ENCODE data around the gene WDR6.
A peak's percentile ranks its signal among the peaks of the same experiment; 100 is the strongest.
"Not testable (repeated sequence)": the region's sequence is repeated elsewhere in the genome, so short reads cannot be mapped to it uniquely, and the experiment has no call there.

Gene WDR6

DNA sequence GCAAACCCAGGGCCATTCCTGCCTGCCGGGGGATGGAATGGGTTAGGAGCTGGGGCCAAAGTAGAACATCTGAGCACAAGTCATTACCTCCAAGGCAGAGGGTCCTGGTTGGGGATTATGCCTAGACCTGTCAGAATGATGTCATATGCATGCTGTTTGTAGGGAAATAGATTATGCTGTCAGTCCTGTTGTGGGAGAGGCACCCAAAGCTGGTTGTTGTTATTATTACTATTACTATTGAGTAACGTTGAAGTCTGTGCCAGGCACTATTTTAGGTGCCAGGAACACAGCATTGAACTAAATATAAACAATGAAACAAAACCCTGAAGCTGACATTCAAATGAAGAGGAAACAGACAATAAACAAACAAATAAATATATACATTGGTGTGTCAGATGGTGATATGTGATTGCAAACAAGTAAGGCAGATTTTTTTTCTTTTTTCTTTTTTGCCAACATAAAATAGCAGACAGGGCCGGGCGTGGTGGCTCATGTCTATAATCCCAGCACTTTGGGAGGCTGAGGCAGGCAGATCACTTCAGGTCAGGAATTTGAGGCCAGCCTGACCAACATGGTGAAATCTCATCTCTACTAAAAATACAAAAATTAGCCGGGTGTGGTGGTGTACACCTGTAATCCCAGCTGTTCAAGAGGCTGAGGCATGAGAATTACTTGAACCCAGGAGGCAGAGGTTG lies 15.2 kb upstream of the WDR6 start:
- DNase-seq (ENCODE audit: low spot score): no peak

DNA sequence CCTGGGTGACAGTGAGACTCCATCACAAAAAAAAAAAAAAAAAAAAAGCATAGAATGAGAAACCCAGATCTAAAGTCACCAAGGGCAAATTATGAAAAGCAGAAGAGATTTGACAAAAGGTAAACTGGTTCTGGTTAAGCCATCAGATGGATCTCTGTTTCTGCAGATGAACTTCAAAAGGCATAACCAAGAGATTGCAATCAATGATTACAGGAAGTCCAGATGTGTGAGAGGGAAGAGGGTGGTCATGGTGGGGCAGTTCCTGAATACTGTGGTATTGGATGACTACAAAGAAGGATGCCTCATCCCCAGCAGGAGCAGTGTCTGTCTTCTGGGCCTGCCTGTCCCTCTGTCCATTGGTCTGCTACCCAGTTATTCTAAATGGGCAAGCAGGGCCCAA lies 13.4 kb upstream of the WDR6 start:
- no peak for DNase-seq (ENCODE audit: low spot score)

DNA sequence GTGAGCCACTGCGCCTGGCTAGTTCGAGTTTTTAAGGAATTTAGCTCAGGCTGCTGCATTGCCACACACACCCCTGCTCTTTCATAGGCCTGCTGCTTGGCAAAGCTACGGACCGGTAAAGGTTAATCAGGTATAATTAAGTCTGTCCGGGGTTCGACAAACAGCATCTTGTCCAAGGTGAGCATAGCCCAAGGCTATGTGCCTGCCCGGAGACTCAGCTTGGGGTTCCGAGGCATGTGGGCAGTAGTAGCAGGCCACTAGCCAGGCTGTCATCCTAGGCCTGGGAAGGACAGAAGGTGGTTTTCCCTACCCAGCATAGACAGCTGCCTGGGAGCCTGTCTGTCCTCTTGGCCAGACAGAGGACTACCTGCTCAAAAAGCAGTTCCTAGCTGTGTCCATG lies 10.6 kb upstream of the WDR6 start:
- DNase-seq (ENCODE audit: low spot score): no peak

DNA sequence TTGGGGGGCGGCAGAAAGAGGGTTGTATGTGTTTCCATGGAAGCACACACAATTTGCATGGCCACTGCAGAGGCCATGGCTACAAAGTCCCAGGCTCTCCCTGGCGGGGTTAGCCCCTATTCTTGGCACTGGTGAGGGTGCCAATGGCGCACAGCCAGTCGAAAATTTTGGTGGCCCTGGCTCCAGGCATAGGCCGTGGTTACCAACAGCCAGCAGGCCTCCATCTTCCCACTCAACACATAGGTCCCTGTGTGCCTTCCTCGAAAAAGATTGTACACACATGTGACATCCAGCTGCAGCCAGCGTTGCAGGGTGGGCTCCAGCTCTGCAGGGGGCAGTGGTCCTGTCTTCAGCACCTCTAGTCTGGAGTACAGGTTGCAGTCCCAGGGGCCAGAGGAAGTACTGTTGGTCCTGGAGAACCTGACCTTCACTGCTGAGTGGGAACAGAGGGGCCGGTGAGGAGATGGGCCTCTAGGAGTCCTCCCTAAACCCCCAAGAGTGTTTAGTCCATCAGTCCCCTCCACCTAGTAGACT lies 10.0 kb upstream of the WDR6 start:
- DNase-seq (ENCODE audit: low spot score): no peak

DNA sequence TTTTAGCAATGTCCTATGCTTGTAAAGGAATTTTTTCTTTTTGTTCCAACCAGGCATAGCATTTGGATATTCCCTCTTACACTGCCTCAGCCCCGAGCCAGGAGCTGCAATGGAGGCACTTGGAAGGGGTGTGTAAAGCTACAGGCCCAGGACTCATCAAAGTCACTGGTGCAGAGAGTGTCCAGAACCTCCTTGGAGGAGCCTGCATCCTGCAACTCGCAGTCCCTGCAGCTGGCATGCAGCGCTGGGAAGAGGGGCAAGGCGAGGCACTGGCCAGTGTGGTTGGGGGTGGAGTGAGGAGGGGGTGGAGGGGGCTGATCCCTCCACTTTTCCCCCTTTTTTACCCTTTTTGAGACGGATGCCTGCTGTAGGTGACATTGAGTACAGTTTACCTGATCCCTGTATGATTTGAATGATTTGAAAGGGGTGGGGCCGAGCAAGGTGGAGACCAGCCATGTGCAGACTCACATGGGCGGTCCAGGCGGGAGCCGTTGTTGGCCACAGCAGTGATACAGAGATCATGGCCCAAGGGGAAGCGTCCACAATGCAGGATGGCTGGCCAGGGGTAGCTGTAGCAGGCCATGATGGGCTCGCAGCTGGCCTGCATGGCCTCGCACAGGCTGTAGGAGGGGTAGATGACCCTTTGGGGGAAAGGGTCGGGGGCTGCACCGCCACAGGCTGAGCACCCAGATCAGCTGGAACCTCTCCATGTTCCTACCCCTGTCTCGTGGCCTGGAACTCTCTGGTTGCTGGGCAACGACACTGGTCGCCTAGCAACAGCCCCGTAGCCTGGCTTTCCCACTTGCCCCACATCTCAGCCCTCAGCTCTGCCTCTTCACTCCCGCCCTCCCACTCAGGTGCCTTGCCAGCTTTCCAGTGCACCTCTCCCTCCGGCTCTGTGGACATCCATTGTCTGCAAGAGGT lies 9.2 kb upstream of the WDR6 start:
- DNase-seq (ENCODE audit: low spot score): no peak

DNA sequence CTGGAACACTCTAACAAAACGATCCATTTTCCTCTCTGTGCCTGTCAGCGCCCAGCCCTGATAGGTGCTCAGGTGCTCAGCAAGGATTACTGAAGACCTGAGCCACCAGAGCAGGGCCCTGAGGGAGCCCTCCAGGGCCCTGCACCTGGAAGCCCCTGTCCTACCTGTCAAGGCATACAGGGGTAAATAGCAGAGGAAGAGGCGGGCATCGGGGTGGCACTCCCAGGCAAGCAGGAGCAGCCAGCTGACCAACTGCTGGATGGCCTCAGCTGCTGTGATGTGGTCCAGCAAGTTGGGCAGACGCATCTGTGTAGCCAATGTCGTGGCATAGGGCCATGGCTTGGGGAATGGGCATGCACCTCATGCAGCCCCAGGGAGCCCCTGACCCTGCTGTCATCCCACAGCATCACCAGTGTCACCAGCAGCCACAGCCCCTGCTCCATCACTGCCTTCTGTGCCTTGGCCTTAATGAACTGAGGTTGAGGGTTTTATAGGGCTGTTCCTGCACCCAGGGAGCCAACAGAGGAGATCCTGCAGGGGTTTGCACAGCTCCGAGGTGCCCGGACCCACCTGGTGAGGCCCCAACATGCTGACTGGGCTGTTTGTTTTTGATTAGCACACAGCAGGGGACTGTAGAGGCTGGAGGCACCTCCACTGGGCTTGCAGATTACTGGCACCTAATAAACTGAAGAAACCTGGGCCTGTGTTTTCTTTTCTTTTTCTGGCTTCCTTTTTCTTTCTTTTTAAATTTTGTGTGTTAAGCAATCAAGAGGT lies 7.9 kb upstream of the WDR6 start:
- DNase-seq (ENCODE audit: low spot score): no peak

DNA sequence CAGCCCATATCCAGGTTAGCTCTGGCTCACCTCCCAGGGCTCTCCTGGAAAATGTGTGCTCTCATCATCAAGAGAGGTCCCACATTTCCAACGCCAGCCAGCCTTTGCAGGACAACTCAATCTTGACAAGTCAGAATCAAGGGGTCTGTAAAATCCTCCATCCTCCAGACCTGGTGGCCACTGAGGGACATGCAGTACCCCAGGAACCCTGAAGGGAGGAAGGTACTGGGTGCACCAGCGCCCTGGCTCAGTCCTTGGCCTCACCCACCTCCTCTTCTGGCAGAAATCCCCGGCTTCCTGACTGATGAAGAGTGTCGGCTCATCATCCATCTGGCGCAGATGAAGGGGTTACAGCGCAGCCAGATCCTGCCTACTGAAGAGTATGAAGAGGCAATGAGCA lies 6.0 kb upstream of the WDR6 start:
- no peak for DNase-seq (ENCODE audit: low spot score)

DNA sequence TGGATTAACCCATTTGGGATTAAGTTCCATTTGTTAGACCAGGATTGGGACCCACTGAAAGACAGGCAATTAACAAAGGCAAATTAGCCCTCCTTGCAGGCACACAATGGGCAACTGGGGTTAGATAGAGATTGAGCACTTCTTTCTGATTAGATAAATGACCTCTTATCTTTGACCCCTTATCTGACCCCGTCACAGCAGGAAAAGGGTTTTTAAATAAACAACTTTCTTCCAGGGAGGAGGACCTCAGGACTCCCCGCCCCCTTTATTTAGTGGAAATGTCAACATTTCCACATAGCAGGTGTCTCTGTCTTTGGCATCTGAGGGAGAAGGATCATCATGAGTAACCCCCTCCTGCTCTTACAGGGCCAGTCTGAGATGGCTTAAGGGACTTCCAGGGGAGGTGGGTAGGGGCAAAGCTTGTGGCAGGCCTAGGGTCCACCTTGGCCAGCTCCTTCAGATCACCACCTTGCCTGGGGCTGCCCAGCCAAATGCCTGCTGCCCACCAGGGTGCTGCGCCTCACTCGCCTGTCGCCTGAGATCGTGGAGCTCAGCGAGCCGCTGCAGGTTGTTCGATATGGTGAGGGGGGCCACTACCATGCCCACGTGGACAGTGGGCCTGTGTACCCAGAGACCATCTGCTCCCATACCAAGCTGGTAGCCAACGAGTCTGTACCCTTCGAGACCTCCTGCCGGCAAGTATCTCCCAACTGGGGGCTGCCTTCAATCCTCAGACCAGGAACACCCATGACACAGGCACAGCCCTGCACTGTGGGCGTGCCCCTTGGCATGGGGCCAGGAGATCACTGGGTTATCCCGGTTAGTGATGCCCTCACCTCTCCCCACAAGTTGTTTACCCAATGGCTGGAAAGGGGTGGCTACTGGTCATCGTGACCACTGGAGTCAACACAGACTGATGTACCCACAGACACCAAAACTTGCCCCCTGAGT lies 2.6 kb upstream of the WDR6 start:
- no peak for DNase-seq (ENCODE audit: low spot score)

DNA sequence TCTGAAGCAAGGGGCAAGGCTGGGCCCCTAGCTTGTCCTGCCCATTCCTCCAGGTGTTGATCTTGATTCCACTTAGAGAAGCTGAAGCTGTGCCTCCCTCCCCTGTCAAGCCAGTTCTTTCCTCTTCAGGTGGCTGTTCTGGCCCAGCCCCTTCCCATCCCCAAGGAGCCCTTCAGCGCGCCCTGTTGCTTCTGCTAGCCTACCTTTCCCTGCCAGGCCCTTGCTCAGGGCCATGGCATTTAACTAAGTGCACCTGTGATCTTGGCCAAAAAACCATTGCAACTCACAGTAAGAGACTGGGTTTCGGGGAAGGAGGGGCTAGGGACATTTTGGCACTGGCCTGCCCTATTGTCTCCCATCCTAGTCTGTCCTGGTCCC lies 1.9 kb upstream of the WDR6 start:
- no peak for DNase-seq (ENCODE audit: low spot score)

DNA sequence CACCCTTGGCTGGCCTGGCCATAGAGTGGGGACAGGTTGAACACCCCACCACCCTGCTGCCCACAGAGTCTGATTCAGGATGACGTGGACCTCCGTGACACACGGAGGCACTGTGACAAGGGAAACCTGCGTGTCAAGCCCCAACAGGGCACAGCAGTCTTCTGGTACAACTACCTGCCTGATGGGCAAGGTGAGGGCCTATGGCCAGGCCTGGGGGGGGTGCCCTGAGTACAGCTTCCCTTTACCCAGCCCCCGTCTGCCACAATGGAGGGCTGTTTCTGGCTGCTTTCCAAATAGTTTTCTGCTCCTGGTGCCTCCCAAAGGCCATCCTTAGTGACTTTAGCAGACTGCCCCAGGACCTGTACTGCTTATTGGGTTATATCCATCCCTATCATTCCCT lies 1.2 kb upstream of the WDR6 start:
- DNase-seq (ENCODE audit: low spot score): no peak

DNA sequence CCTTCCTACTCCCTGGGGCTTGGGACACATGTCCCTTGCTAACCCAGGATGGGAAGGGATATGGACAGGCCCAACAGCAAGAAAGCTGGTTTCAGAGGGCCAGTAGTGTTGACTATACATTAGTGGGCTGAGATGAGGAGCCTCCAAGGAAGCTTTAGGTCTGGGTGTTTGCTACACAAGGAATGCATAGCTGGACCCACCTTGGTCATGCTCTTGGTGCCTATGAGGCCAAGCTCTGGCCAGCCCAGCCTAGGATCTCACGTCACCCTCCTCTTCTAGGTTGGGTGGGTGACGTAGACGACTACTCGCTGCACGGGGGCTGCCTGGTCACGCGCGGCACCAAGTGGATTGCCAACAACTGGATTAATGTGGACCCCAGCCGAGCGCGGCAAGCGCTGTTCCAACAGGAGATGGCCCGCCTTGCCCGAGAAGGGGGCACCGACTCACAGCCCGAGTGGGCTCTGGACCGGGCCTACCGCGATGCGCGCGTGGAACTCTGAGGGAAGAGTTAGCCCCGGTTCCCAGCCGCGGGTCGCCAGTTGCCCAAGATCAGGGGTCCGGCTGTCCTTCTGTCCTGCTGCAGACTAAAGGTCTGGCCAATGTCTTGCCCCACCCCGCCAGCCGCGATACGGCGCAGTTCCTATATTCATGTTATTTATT lies 653 bp upstream of the WDR6 start:
- DNase-seq (ENCODE audit: low spot score): no peak

DNA sequence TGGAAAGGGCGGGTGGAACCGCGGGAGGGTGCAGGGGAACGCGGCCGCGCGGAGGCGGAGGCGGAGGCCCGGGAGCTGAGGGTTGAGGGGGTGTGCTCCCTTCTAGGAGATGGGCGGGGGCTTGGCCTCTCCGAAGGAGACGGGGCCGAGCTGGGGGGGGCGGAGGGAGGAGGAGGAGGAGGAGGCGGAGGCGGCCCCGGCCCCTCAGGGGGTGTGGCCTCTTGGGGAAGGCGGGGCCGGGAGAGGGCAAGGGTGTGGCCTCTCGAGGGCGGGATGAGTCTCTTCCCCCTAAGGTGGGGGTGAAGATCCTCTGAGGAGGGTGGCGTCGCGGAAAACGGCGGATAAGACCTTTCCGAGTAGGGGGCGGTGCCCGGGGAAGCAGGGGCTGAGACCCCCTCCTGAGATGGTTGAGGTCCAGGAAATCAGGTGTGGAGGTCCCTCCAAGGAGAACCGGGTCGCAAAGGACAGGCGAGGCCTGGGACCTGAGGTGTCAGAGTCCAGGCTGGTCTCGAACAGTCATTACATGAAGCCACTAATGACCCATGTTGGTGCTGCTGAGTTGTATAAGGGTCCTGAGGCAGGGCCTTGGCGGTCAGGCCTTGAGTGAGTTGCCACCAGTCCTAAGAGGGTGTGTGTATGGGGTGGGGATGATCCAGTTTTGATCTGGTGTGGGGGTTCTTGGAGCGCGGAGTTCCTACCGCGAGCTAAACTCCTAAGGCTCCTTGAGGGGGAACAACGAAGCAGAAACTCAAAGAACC lies 759 bp downstream of the WDR6 start:
- peak; percentile 93 for DNase-seq (ENCODE audit: low spot score)

DNA sequence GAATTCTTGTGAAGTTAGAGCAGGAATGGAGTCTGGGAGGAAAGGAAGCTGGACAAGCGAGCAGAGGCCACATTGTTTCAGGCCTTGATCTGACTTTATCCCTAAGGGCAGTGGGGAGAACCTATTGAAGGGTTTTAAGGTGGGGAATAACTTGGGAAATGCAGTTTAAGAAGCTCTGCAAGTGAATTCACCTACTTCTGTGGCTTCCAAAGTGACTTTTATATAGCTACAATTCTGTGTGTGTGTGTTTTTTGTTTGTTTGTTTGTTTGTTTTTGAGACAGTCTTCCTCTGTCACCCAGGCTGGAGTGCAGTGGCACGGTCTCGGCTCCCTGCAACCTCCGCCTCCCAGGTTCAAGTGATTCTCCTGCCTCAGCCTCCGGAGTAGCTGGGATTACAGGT lies 1.4 kb downstream of the WDR6 start:
- not testable (repeated sequence) for DNase-seq (ENCODE audit: low spot score)

DNA sequence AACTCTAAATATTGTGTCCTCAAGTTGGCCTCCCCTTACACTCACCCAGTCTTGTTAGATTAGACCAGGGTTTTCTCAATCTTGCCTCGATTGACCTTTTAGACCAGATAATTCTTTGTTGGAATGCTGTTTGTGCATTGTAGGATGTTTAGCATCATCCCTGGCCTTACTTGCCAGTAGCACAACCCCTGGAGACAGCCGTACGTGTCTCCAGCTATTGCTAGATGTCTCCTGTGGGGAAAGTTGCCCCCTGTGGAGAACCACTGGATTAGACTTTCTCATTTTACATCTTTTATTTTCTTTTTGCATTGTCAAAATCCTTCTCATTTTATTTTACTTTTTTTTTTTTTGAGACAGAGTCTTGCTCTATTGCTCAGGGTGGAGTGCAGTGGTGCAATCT lies 2.2 kb downstream of the WDR6 start:
- no peak for DNase-seq (ENCODE audit: low spot score)

DNA sequence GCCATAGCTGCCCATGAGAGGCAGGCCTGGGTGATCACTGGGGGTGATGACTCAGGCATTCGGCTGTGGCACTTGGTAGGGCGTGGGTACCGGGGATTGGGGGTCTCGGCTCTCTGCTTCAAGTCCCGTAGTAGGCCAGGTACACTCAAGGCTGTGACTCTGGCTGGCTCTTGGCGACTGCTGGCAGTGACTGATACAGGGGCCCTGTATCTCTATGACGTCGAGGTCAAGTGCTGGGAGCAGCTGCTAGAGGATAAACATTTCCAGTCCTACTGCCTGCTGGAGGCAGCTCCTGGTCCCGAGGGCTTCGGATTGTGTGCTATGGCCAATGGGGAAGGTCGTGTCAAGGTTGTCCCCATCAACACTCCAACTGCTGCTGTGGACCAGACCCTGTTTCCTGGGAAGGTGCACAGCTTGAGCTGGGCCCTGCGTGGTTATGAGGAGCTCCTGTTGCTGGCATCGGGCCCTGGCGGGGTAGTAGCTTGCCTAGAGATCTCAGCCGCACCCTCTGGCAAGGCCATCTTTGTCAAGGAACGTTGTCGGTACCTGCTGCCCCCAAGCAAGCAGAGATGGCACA lies 5.3 kb downstream of the WDR6 start:
- no peak for DNase-seq (ENCODE audit: low spot score)

DNA sequence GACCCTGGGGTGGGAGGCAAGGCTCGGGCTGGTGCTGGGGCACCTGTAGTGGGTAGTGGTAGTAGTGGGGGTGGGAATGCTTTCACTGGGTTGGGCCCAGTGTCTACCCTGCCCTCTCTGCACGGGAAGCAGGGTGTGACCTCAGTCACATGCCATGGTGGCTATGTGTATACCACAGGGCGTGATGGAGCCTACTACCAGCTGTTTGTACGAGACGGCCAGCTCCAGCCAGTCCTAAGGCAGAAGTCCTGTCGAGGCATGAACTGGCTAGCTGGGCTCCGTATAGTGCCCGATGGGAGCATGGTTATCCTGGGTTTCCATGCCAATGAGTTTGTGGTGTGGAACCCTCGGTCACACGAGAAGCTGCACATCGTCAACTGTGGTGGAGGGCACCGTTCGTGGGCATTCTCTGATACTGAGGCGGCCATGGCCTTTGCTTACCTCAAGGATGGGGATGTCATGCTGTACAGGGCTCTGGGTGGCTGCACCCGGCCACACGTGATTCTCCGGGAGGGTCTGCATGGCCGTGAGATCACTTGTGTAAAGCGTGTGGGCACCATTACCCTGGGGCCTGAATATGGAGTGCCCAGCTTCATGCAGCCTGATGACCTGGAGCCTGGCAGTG lies 6.0 kb downstream of the WDR6 start:
- no peak for DNase-seq (ENCODE audit: low spot score)

DNA sequence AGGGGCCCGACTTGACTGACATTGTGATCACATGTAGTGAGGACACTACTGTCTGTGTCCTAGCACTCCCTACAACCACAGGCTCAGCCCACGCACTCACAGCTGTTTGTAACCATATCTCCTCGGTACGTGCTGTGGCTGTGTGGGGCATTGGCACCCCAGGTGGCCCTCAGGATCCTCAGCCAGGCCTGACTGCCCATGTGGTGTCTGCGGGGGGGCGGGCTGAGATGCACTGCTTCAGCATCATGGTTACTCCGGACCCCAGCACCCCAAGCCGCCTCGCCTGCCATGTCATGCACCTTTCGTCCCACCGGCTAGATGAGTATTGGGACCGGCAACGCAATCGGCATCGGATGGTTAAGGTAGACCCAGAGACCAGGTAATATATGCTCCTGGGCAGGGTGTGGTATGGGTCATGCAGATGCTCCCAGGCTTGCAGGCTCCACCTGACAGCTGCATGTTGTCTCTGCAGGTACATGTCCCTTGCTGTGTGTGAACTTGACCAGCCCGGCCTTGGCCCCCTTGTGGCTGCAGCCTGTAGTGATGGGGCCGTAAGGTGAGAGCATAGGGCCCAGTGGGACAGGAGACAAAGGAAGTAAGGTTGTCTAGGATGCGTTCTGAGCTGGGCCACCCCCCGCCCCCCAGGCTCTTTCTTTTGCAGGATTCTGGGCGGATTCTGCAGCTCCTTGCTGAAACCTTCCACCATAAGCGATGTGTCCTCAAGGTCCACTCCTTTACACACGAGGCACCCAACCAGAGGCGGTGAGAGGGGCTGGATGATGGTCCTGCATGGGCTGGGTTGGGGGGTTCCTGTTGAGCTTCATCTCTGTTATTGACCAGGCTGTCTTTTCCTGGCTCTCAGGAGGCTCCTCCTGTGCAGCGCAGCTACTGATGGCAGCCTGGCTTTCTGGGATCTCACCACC lies 6.8 kb downstream of the WDR6 start:
- peak; percentile 42 for DNase-seq (ENCODE audit: low spot score)

DNA sequence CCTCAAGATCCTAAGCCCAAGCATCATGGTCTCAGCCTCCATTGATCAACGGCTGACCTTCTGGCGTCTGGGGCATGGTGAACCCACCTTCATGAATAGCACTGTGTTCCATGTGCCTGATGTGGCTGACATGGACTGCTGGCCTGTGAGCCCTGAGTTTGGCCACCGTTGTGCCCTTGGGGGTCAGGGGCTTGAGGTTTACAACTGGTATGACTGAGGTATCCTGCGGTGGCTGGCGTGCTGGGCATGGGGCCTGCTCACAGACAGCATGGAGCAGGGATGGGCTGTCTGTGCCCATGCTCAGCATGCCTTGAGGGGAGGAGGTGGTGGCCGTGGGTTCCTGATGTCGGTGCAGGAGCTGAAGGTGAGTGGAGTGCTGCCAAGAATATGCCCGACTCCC lies 7.9 kb downstream of the WDR6 start:
- no peak for DNase-seq (ENCODE audit: low spot score)
